GM23248 (cell line): ENCODE results near the gene CFDP1. TPM values are rescaled to one million over a fixed set of nuclear protein-coding genes. Genes with fewer than 3 reads are reported as not detected.

ENCODE experiments used
- DNase-seq: peaks from one replicate; pipeline ENCODE4 v3.0.0-alpha.2; 2015
- H2AFZ ChIP-seq: fragments of 200-600 bp; sonication (generic); 2 replicates; pipeline ENCODE4 v1.6.1; 2016; ENCODE audit warnings: antibody characterized with exemption
- H3F3A ChIP-seq: fragments of 200-600 bp; sonication (generic); 2 replicates; pipeline ENCODE4 v1.6.1; 2016; ENCODE audit warnings: mild to moderate bottlenecking, antibody characterized with exemption, mixed run types; ENCODE audit not compliant: insufficient read depth
- H3K27ac ChIP-seq: fragments of 200-600 bp; sonication (generic); 2 replicates; pipeline ENCODE4 v1.5.1; 2016; ENCODE audit warnings: mild to moderate bottlenecking
- H3K27me3 ChIP-seq: fragments of 200-600 bp; sonication (generic); replicated peaks from 2 replicates; pipeline ENCODE4 v1.6.1; 2016; ENCODE audit warnings: mild to moderate bottlenecking; ENCODE audit not compliant: insufficient read depth
- H3K36me3 ChIP-seq: fragments of 200-600 bp; sonication (generic); 2 replicates; pipeline ENCODE4 v1.6.1; 2016; ENCODE audit warnings: low read depth, mild to moderate bottlenecking
- H3K4me1 ChIP-seq: fragments of 200-600 bp; sonication (generic); 2 replicates; pipeline ENCODE4 v1.6.1; 2016; ENCODE audit warnings: mild to moderate bottlenecking; ENCODE audit not compliant: insufficient read depth
- H3K4me2 ChIP-seq: fragments of 200-600 bp; sonication (generic); one replicate; pipeline ENCODE4 v1.6.1; 2016; ENCODE audit warnings: mild to moderate bottlenecking; ENCODE audit not compliant: unreplicated experiment
- H3K4me3 ChIP-seq: fragments of 200-600 bp; sonication (generic); 2 replicates; pipeline ENCODE4 v1.5.1; 2016; ENCODE audit warnings: mild to moderate bottlenecking
- H3K79me2 ChIP-seq: fragments of 200-600 bp; sonication (generic); 2 replicates; pipeline ENCODE4 v1.6.1; 2016; ENCODE audit warnings: mild to moderate bottlenecking; ENCODE audit not compliant: insufficient read depth
- H3K9ac ChIP-seq: fragments of 200-600 bp; sonication (generic); 2 replicates; pipeline ENCODE4 v1.6.1; 2016; ENCODE audit warnings: mild to moderate bottlenecking
- H3K9me2 ChIP-seq: fragments of 200-600 bp; sonication (generic); 2 replicates; pipeline ENCODE4 v1.6.1; 2016; ENCODE audit warnings: mixed run types, mild to moderate bottlenecking, moderate library complexity; ENCODE audit not compliant: insufficient read depth
- H3K9me3 ChIP-seq: fragments of 200-600 bp; sonication (generic); one replicate; pipeline ENCODE4 v1.6.1; 2017; ENCODE audit warnings: low read depth
- H4K20me1 ChIP-seq: fragments of 200-600 bp; sonication (generic); 2 replicates; pipeline ENCODE4 v1.6.0; 2016; ENCODE audit not compliant: insufficient read depth
- EZH2 ChIP-seq: fragments of 200-600 bp; sonication (generic); IDR thresholded peaks from 2 replicates; pipeline ENCODE4 v1.6.1; 2018; ENCODE audit warnings: antibody characterized with exemption, mild to moderate bottlenecking; ENCODE audit not compliant: insufficient read depth, poor library complexity, severe bottlenecking
- EZH2phosphoT487 ChIP-seq: fragments of 200-600 bp; sonication (generic); IDR thresholded peaks from 2 replicates; pipeline ENCODE4 v1.6.1; 2018; ENCODE audit warnings: antibody characterized with exemption, moderate library complexity, mild to moderate bottlenecking, low read depth; ENCODE audit not compliant: insufficient read depth
- WGBS, 2 experiments: methylation state at CpG; one replicate each; pipeline ENCODE4 v1.1.6; 2015 to 2017; ENCODE audit warnings: low lambda C conversion rate in 2 of 2, low coverage in 1 of 2; ENCODE audit errors: missing lambda C conversion rate in 2 of 2; 5-methylcytosine and 5-hydroxymethylcytosine counted together
- in situ Hi-C: fragments of 300-500 bp; cut with MboI; formaldehyde crosslinking; loops from 2 replicates; pipeline ENCODE4 v1.15.0; 2020
- polyA plus RNA-seq: library from polyadenylated mRNA; unstranded; fragments of >200 nt; fragmentation: Nextera tagmentation; extraction: Ambion mirVana; gene quantifications from 2 replicates; pipeline ENCODE4 v1.2.1, GENCODE V29; 2016
- total RNA-seq: library from RNA; depleted of rRNA; stranded (reverse); fragments of >200 nt; shearing (Covaris generic); gene quantifications from 2 replicates; pipeline ENCODE4 v1.2.3, GENCODE V29; 2014

CFDP1 gene
- total and polyA plus RNA-seq, 2 experiments from 2014 or later: 36.9 to 46.7 TPM

DNA sequence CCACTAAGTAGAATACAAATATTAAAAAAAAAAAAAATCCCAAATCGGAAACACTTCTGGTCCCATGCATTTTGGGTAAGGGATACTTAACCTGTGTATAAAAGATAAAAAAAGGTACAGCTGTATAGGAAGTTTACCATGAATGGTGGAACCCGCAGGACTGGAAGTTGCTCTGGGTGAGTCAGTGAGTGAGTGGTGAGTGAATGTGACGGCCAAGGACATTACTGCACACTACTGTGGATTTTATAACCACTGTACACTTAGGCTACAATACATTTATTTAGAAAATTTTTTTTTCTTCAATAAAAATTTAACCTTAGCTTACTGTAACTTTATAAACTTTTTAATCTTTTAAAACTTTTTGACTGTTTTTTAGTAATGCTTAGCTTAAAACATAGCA lies 110.6 kb downstream of the CFDP1 start:
- Histone ChIP-seq H2AFZ (no peak overlapping the region), H3K9ac (no peak overlapping the region), H3K27ac (peak overlapping the region; percentile 22; the same call in 1 of the 2 replicates), H3K9me3 (no peaks in the 10 kb centered on the region), H3K4me2 (peak overlapping the region; percentile 51), H3K4me1 (peaks cover 42% of the 10 kb centered on the region), H3F3A (peaks cover 39% of the 10 kb centered on the region), H3K36me3 (no peaks in the 10 kb centered on the region), H3K9me2 (no peaks in the 10 kb centered on the region), H4K20me1 (no peaks in the 10 kb centered on the region), H3K4me3 (no peak overlapping the region), H3K79me2 (no peaks in the 10 kb centered on the region), H3K27me3 (no peaks in the 10 kb centered on the region)
- 36 to 38% methylated on average over 3 of the region's 3 CpGs for WGBS, 2 experiments
- peak; percentile 68 for DNase-seq
- in situ Hi-C loops: no loop called here
- TF ChIP-seq EZH2: no peak
- no peak for TF ChIP-seq EZH2phosphoT487

GRCh38 chr16:75320435-75320834 lies 112.9 kb downstream of the CFDP1 start:
- Histone ChIP-seq H3K79me2 (no peaks in the 10 kb centered on the region; the same call in 1 of the 2 replicates), H3K4me2 (peak overlapping the region; percentile 92), H3K4me3 (peak overlapping the region; percentile 70), H3K27me3 (no peaks in the 10 kb centered on the region), H3F3A (peaks cover 39% of the 10 kb centered on the region), H3K9me2 (no peaks in the 10 kb centered on the region), H3K4me1 (peaks cover 48% of the 10 kb centered on the region), H4K20me1 (no peaks in the 10 kb centered on the region), H3K9ac (peak overlapping the region; percentile 89), H3K9me3 (no peaks in the 10 kb centered on the region), H2AFZ (peak overlapping the region; percentile 87), H3K36me3 (no peaks in the 10 kb centered on the region), H3K27ac (peak overlapping the region; percentile 99)
- WGBS, 2 experiments: 43 to 47% methylated on average over 3 of the region's 3 CpGs
- in situ Hi-C loops: no loop called here
- TF ChIP-seq EZH2phosphoT487 (no peak), EZH2 (no peak)
- peak; percentile 46 for DNase-seq

DNA sequence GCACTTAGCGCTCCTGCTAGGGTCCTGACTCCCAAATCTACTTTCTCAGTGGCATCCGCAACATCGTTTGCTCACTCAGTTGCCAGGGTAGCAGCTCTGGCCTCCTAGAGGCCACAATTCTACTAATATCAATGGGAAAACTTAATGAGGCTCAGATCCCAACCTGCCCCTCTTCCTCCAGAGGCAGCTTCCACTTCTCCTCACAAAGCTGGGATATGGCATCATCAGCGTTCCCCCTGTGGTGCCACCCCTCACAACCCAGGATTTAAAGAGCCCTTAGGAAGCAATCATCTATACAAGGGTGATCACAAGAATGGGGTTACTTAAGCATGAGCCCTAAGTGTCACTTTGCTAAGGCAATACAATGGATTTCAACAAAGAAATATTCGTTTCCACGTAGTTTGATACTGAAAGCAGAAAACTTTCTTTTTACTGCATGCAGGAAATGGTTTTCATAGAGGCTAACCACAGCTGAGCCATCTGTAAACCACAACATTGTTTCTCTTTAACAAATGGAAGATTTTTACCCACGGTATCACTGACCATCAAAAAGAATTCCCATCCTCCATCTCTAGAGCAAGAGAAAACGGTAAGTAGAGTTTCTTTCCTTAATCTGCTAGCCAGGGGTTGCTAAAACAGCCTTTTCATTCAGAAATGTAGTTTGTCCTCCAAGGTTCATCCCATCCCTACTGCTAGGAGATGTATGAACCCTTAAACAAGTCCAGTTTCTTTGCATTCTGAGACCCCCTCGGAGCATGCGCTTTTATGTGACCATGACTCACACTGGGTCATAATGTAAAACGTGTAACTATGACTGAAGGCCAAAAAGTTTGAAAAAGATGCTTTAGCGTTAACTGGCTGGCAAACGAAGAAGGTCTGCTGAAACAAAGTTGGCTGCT lies 113.5 kb downstream of the CFDP1 start:
- Histone ChIP-seq H4K20me1 (no peaks in the 10 kb centered on the region), H3K4me1 (peaks cover 48% of the 10 kb centered on the region), H3K9me2 (no peaks in the 10 kb centered on the region), H3K4me2 (peak overlapping the region; percentile 92), H3K9ac (peak overlapping the region; percentile 89), H3K4me3 (peak overlapping the region; percentile 70), H3K27ac (peak overlapping the region; percentile 99), H3K27me3 (no peaks in the 10 kb centered on the region), H2AFZ (peak overlapping the region; percentile 87), H3K36me3 (no peaks in the 10 kb centered on the region), H3K9me3 (no peaks in the 10 kb centered on the region), H3F3A (peaks cover 39% of the 10 kb centered on the region), H3K79me2 (no peaks in the 10 kb centered on the region; the same call in 1 of the 2 replicates)
- in situ Hi-C loops: no loop called here
- TF ChIP-seq EZH2 (no peak), EZH2phosphoT487 (no peak)
- DNase-seq: peak; percentile 93
- WGBS, 2 experiments: 25 to 28% methylated on average over 13 of the region's 13 CpGs

DNA sequence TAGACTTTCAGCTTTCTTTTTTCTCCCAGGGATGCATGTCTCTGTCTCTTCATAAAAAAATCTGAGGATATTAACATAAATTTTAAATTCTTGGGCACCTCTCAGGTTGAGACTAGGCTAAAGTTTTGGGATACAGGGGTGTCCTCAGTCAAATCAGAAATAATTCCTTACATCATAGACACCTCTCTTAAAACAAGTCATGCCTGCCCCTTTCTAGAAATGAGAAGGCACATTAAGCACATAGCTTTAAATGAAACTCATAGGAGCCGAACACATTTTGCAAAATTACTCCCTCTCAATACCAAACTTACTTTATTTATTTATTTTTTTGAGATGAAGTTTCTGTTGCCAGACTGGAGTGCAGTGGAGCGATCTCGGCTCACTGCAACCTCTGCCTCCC lies 114.6 kb downstream of the CFDP1 start:
- in situ Hi-C loops: no loop called here
- Histone ChIP-seq H2AFZ (no peak overlapping the region), H3K4me1 (peaks cover 48% of the 10 kb centered on the region), H3F3A (peaks cover 39% of the 10 kb centered on the region), H3K36me3 (no peaks in the 10 kb centered on the region), H3K9me2 (no peaks in the 10 kb centered on the region), H3K27me3 (no peaks in the 10 kb centered on the region), H3K9ac (no peak overlapping the region), H4K20me1 (no peaks in the 10 kb centered on the region), H3K79me2 (no peaks in the 10 kb centered on the region; the same call in 1 of the 2 replicates), H3K4me2 (peak overlapping the region; percentile 92), H3K4me3 (no peak overlapping the region), H3K27ac (peak overlapping the region; percentile 99), H3K9me3 (no peaks in the 10 kb centered on the region)
- DNase-seq: no peak
- TF ChIP-seq EZH2 (no peak), EZH2phosphoT487 (no peak)
- WGBS, 2 experiments: 96 to 100% methylated on average over 3 of the region's 3 CpGs
